Testis (tissue), 3 donors: ENCODE data around the gene KRT17. TPM values are rescaled to one million over a fixed set of nuclear protein-coding genes. Genes with fewer than 3 reads are reported as not detected.
"Not testable (repeated sequence)": the region's sequence is repeated elsewhere in the genome, so short reads cannot be mapped to it uniquely, and the experiment has no call there.

Source experiments
- DNase-seq: peaks from one replicate; pipeline ENCODE4 v3.0.0-alpha.2; 2019
- H3K27ac ChIP-seq, 2 donors: fragments of 200-600 bp; sonication (generic); one replicate each; pipeline ENCODE4 v1.5.1; 2019
- H3K27me3 ChIP-seq: fragments of 200-600 bp; sonication (generic); one replicate; pipeline ENCODE4 v1.5.1; 2019
- H3K36me3 ChIP-seq: fragments of 200-600 bp; sonication (generic); one replicate; pipeline ENCODE4 v1.5.1; 2017; ENCODE audit warnings: low read depth; ENCODE audit errors: missing control alignments
- H3K4me1 ChIP-seq: fragments of 200-600 bp; sonication (generic); one replicate; pipeline ENCODE4 v1.5.1; 2019
- H3K4me3 ChIP-seq, 2 donors: fragments of 200-600 bp; sonication (generic); one replicate each; pipeline ENCODE4 v1.5.1; 2017 to 2019
- H3K9me3 ChIP-seq: fragments of 200-600 bp; sonication (generic); one replicate; pipeline ENCODE4 v1.5.1; 2017
- POLR2A ChIP-seq: fragments of 450-650 bp; IDR thresholded peaks from one replicate; pipeline ENCODE4 v1.6.1; 2017; ENCODE audit warnings: antibody characterized with exemption, mild to moderate bottlenecking, moderate library complexity
- WGBS, 2 donors: methylation state at CpG; one replicate each; pipeline ENCODE4 v1.1.5; 2018; 5-methylcytosine and 5-hydroxymethylcytosine counted together
- intact Hi-C: fragments of 100-400 bp; cut with DNase I; formaldehyde crosslinking; loops from one replicate; pipeline ENCODE4 v1.15.1; 2023; ENCODE audit warnings: low total_unique reads
- polyA plus RNA-seq: library from polyadenylated mRNA; stranded (reverse); fragments of 350-450 nt; fragmentation: Illumina TruSeq; extraction: RNeasy Lipid Tissue Mini Kit (QIAGEN cat#74804); gene quantifications from one replicate; pipeline ENCODE4 v1.2.3, GENCODE V29; 2014; ENCODE audit warnings: low read depth, low replicate concordance; ENCODE audit not compliant: insufficient read depth
- total RNA-seq, 2 donors: library from RNA; depleted of rRNA; stranded (reverse); fragments of >200 nt; gene quantifications; one replicate each; pipeline ENCODE4 v1.2.3, GENCODE V29; 2016
- TF ChIP-seq, protein P1 (sequence below), 3 experiments: fragments of 450-650 bp in 2 of 3; fragments of 200-600 bp in 1 of 3; sonication (generic) in 1 of 3; IDR thresholded peaks; one replicate each; pipeline ENCODE4 v1.5.1; 2016 to 2019; ENCODE audit warnings: antibody characterized with exemption in 3 of 3, mild to moderate bottlenecking in 2 of 3, moderate library complexity in 1 of 3

KRT17 gene
- total and polyA plus RNA-seq, 3 donors from 2014 or later: 12.2 to 26.0 (median 13.3) TPM

GRCh38 chr17:41647940-41648410 lies 23.6 kb upstream of the KRT17 start:
- peaks cover 19% of the 10 kb centered on the region for H3K4me1 ChIP-seq
- no peaks in the 10 kb centered on the region for H3K27me3 ChIP-seq
- DNase-seq: peak; percentile 95
- H3K4me3 ChIP-seq: peak overlapping the region; percentile 21 to 24
- peak overlapping the region in 1 of 2 donors; percentile 72 for H3K27ac ChIP-seq
- 1 to 4% methylated on average over 8 to 22 of the region's 22 CpGs for WGBS, 2 donors
- H3K36me3 ChIP-seq: no peaks in the 10 kb centered on the region
- no peaks in the 10 kb centered on the region for H3K9me3 ChIP-seq
- TF ChIP-seq POLR2A: no peak
- TF ChIP-seq, protein P1, sequence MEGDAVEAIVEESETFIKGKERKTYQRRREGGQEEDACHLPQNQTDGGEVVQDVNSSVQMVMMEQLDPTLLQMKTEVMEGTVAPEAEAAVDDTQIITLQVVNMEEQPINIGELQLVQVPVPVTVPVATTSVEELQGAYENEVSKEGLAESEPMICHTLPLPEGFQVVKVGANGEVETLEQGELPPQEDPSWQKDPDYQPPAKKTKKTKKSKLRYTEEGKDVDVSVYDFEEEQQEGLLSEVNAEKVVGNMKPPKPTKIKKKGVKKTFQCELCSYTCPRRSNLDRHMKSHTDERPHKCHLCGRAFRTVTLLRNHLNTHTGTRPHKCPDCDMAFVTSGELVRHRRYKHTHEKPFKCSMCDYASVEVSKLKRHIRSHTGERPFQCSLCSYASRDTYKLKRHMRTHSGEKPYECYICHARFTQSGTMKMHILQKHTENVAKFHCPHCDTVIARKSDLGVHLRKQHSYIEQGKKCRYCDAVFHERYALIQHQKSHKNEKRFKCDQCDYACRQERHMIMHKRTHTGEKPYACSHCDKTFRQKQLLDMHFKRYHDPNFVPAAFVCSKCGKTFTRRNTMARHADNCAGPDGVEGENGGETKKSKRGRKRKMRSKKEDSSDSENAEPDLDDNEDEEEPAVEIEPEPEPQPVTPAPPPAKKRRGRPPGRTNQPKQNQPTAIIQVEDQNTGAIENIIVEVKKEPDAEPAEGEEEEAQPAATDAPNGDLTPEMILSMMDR (IDR thresholded peaks at IDR 0.05): peak; percentile 94 to 97 (median 96)
- intact Hi-C loops: loop anchor here (2.0 kb wide), 1 partner anchor 99 kb away; no protein-coding TSS in a partner anchor

DNA sequence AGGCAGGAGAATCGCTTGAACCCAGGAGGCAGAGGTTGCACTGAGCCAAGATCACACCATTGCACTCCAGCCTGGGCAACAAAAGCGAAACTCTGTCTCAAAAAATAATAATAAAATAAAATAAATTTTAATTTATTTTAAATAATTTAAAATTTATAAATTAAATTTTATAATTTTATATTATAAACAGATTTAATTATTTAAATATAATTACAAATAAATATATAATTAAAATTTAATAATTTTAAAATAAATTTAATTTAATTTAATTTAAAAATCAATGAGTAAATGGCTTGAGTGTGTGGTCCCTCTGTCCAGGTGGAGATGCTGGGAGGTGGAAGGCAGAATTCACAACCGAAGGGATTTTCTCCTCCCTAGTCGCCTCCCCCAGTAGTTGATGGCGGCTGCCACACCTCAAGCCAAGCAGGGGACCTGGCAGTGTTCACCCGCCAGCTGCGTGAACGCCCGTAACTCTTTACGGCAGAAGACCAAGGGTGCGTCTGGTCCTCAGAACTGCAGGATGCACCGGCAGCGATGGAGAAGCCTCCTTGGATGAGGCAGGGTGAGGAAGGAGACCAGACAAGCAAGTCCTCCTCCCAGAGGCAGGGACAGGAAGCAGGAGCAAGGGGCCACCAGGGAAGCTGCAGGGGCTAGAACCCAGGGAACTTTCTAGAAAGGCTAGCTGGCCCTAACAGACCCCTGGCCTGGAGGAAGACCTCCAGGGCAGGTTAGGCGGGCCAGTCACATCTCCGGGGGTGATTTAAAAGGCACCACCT lies 22.9 kb upstream of the KRT17 start:
- Histone ChIP-seq H3K4me3 (peak overlapping the region in 1 of 2 donors; percentile 21), H3K36me3 (no peaks in the 10 kb centered on the region), H3K27me3 (no peaks in the 10 kb centered on the region), H3K27ac (no peak overlapping the region), H3K4me1 (peaks cover 19% of the 10 kb centered on the region), H3K9me3 (no peaks in the 10 kb centered on the region)
- intact Hi-C loops: no loop called here
- no peak for DNase-seq
- WGBS, 2 donors: 61 to 68% methylated on average over 15 of the region's 15 CpGs
- TF ChIP-seq POLR2A: no peak
- TF ChIP-seq, protein P1 (IDR thresholded peaks at IDR 0.05): no peak

- no peaks in the 10 kb centered on the region for H3K9me3 ChIP-seq
- peaks cover 4% of the 10 kb centered on the region for H3K4me1 ChIP-seq
- intact Hi-C loops: no loop called here
- DNase-seq: no peak
- 80 to 85% methylated on average over 12 to 13 of the region's 13 CpGs for WGBS, 2 donors
- no peak overlapping the region for H3K4me3 ChIP-seq
- no peaks in the 10 kb centered on the region for H3K27me3 ChIP-seq
- no peak for TF ChIP-seq POLR2A
- TF ChIP-seq, protein P1 (IDR thresholded peaks at IDR 0.05): no peak
- H3K27ac ChIP-seq: no peak overlapping the region
- H3K36me3 ChIP-seq: no peaks in the 10 kb centered on the region
Measured at GRCh38 chr17:41642252-41643156, 18.1 kb upstream of the KRT17 start.

DNA sequence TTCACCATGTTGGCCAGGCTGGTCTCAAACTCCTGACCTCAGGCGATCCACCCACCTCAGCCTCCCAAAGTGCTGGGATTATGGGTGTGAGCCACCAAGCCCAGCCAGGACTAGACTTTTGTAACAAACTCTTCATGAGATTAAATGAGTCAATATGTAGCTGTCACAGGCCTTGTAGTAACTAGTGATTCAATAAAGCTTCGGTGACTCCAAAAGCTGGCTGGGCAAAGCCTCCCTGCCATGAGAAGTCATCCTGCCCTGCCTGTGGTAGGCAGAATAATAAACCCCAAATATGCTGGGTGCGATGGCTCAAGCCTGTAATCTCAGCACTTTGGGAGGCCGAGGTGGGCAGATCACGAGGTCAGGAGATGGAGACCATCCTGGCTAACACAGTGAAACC lies 16.2 kb upstream of the KRT17 start:
- intact Hi-C loops, H3K27me3 ChIP-seq, H3K36me3 ChIP-seq, H3K4me3 ChIP-seq, H3K27ac ChIP-seq, H3K9me3 ChIP-seq, DNase-seq: not testable (repeated sequence)
- H3K4me1 ChIP-seq: peaks cover 13% of the 10 kb centered on the region
- WGBS, 2 donors: 90 to 96% methylated on average over 5 of the region's 5 CpGs
